ENCODE data around the gene ELMO1.

ELMO1 gene

DNA sequence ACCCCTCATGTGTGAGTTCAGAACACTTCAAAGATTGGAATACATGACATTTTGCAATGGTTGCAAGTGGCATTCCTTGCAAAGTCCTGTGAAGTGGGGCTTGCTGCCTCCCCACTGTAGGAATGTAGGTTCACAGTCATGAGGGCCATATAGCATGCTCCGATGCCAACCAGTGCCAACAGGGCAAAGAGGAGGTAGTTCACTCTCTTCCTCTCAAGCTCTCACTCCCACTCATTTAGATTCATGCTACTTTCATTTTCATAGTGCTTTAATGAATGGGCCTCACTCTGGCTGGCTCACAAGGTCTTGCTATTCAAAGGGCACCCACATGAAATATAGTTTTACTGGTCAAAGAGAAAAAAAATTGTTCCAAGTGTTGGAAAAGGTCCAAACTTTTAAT lies 554.5 kb downstream of the ELMO1 start:
- DNase-seq: no peak

DNA sequence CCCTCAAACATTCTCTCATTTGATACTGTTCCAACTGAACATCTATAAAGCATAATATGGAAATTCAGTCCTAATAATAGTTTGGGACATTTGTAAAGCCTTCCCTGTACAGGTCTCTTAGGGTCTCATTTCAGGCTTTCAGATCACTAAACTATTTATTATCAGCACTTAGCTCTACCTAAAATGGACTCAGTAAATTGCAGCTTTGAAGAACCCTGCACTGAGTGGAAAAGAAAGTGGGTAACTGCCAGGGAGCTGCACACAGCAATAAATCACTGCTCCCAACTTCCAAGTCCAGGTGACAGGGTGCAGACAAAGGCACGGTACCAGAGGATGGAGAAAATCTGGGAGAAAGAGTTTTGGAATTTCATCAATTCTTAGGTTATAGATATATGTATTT lies 559.5 kb downstream of the ELMO1 start:
- DNase-seq: no peak

DNA sequence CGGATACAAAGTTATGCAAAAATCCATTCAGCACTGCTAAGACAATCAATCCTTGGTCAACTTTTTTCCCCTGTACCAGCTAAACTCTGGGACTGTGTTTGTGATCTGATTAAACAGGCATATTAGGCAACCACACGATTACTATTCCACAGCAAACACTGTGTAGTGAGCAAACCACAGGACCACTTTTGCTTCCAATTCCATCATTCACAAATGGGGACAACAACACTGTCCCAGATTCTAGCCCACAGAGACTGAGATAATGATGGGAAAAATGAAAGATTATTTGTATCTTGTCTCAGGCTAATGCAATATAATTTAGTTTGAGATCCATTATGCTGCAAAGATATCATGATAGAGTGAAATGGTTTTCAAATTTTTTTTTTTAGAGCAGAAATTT lies 560.7 kb downstream of the ELMO1 start:
- DNase-seq: no peak

DNA sequence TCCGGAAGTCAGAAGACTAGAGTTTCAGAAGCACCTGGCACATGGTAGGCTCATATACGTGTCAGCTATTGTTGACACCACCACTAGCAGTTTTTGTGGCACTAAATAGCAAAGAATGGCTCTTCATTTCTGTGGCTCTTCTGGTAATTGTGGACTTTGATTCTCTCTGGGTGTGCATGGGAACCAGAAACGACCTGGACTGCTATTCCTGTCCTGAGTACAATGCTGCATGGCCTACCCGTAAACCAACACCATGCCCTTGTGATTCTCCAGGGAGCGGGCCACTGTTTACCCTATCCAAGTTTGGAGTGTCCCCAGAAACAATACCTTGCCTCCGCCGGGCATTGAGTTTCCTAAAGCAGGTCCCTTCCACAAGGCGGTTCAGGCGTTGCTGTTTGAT lies 561.4 kb downstream of the ELMO1 start:
- DNase-seq: no peak

DNA sequence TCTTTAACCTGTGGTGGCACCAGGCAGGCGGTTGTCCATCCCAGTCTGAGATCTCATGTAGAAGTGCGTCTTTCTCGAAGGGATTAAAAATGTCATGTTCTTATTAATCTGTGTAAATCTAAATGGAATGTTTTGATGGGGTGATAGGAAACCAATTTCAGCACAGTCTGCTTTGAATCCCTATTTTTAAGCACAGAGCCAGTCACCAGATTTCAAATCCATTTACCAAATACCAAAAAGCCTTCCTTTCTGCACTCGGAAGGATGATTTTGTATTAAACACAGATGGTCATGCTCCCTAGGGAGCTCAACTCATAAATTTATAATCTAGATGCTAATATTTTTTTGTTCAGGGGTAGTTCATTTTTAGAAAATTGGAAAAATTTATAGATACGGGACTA lies 563.8 kb downstream of the ELMO1 start:
- DNase-seq: no peak

DNA sequence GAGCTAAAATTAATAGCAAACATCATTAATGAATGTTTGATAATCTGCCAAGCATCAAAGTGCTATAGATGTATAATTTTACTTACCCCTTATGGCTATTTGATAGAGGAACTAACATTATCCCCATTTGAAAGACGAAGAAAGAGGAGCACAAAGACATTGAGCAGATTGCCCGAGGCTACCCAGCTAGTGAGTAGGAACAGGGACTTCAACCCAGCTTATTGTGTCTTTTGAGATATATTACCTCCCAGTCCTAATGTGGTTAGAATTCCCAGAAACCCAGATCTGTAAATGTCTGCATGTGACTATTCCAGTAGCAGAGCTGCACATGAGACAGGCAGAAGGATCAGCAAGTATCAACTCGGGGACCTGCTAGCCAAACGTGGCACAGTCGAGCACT lies 564.3 kb downstream of the ELMO1 start:
- no peak for DNase-seq

DNA sequence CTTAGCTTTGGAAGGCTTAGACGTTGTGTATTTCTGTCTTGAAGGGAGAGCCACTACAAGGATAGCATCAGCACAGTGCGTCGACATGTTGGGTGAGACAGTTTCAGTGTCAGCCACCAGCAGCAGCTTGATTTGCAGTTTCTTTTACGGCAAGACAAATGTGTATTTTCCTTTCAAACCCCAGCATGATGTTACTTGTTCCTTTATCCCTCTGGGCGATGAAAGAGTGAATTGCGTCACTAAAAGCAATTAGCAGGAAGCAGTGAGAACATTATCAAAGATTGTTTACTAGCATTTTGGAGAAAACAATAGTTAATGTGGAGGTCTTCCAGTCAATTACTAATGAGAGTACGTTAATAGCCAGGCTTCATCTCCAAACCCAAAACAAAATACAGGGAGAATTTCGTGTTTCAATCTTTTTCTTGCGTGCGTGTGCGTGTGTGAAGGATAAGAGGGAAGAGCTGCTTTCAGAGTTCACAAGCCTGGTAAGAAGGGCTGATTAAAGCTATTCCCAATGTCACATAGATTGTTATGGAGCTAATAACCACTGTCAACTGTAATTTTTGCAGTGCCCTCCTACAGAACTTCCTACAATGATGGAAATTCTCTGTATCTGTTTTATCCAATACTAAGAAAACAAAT lies 567.3 kb downstream of the ELMO1 start:
- no peak for DNase-seq

DNA sequence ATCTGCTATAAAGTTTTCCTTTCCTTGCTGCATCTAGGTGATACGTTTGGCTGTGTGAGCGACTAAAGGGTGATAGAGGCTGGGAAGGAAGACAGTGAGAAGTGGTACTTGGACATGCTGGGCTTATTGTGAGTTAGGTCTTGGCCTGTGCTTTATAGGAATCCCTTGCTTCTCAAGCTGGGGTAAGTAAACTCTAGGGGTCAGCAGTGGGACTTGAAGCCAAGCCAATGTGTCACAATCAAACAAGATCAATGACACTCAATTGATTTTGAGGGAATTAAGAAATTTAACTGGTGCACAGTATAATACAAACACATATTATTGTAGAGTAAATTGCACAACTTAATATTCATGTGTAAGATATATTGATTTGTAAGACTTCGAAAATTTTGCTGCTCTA lies 568.6 kb downstream of the ELMO1 start:
- DNase-seq: no peak

DNA sequence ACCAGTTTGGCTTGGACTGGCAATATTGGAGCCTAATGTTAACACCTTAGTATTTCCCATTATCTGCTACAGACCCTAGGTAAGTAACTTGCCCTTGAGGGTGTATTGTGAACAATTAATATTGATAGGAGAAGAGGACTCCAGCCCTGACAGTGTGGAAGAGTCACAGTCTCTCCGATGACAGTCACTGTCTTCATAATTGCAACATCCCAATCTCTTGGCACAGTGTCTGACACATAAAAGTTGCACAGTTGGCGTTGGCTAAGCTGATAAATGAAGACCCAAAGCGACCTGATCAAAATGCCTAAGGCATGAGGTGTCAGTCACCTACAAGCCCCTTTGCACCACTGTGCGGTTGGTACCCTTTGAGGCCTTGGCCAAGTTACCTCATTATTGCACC lies 569.6 kb downstream of the ELMO1 start:
- no peak for DNase-seq

DNA sequence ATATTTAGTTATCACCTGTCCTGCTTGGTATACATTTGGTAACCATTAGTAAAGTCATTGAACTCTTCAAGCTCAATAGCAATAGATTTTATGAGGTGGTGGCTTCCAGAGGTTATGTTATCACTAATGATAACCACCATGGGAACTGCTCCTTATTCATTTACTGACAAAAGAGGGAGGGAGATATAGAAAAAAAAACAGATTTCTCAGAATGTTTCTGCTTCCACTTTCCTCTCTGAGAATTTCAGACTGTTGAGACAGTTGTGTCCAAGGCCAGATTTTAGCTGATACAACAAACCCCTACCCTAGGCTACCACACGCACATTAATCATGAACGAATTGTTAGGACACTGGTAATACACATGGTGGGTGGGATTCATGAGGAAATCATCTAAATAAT lies 570.4 kb downstream of the ELMO1 start:
- DNase-seq: no peak

DNA sequence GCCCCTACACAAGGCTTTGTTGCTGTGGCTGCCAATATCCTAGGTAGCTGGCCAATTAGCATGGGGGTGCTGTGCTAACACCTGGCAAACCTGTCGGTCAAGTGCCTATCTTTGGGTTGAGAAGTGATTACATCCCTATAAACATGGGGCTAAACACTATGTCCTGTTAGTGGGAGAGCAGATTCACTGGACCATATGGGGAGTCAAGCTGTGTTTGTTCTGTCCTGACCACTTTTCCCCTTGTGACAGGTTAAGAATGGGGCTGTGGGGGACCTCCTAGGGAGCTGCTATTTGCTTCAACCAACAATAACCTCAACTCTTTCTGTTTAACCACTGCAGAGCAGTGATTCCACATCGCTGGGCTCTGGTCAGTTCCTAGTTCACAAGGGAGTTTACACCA lies 572.9 kb downstream of the ELMO1 start:
- no peak for DNase-seq

DNA sequence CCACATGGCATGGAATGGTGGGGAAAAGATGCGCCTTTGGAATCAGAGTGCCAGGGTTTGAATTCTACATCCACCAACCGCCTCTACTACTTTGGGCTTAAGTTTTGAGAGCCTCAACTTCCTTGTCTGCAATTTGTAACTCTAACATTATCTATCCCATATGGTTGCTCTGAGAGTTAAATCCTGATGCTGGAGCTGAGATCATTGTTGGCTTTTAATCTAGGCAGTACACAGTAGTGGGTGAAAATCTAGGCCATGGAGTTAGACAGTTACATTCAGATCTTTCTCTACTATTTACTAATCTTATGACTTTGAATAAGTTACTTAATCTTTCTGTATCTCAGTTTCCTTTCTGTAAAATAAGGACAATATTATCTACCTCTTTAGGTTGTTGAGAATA lies 574.6 kb downstream of the ELMO1 start:
- DNase-seq: no peak

DNA sequence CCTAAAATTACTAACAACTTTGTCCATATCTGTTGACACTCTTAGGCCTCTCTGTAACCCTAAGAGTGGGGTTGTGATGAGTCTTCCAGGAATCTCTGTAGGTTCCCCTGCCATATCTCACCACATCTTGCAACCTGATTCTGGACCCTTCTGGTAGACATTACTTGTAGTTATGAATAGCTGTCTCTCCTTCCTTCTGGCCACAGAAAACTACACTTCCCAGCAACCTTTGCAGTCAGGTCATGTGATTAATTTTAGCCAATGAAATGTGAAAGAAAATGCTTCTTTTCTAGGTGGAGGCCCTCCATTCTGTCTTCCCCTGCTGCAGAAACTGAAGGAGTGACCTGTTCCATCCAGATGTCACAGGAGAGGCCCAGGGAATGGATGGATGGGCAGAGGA lies 576.8 kb downstream of the ELMO1 start:
- DNase-seq: no peak

DNA sequence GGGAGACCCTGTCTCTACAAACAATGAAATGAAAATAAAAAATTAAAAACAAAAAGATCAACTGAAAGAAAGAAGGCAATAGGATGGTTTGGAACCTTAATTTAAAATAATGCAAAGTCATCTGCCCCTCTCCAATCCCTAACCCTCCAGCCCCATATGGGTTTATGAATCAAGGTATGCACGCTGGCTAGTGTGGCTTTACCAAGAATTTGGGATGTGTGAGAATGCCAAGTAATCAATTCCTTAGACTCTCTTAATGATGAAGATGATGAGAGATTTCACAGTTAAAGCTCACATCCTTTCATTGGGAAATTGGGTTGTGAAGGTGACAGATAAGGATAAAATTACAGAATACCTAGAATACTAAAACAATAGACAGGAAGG lies 577.3 kb downstream of the ELMO1 start:
- no peak for DNase-seq

DNA sequence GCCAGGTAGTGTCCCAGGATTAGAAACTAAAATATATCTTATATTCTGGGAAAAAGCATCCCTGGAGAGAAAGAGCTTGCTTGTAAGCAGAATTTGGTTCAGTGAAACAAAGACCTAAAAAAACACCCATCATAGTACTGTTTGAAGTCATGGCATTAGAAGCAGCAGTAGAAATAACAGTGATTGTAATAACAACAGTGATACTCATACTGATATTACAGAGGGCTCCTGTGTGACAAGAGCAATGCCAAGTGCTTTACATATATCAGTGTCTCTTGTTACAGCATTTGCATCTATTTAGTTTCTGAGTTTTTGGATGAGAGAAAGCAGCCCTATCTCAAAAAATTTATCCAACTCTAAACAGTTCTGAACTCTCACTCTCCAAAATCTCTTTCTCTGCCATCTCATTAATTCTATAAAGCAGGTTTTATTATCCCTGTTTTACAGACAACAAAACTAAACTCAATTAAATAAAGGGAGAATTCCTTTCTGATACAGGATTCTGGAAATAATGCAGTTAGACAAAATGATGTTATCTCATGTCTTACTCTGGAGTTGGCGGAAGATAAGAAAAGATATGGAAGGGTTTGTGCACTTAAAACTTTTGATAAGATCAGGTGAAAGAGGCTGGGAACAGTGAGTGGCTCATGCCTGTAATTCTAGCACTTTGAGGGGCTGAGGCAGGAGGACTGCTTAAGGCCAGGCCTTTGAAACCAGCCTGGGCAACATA lies 577.9 kb downstream of the ELMO1 start:
- DNase-seq: no peak

DNA sequence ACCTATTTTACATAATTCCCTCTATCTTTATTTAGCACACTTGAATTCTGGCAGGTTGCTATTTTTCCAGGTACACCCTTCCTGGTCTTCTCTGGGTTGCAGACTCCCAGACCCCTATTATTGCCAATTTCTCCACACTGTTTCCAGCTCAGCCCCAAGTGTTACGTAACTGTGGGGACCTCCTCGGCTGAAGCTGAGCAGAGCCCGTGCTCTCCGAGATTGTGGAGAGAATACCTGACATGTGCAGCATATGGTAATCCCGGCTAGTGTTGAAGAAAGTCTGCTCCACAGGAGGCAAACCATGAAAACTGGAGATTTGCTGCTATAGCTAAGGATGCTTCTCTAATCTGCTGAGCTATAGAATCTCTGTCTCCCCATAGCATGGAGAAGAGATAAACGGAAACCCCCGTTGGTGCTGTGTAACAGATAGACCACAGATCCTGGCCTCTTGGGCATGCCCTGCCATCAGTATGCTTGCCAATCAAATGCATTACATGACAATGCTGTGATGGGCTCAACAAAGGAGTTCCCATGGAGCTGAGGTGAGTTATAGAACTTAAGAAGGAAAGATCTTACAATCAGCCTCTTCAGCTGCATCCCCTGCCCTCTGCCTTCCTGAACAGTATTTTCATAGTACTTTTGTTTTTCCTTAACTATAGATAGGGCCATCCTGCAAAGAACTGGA lies 579.8 kb downstream of the ELMO1 start:
- DNase-seq: no peak

DNA sequence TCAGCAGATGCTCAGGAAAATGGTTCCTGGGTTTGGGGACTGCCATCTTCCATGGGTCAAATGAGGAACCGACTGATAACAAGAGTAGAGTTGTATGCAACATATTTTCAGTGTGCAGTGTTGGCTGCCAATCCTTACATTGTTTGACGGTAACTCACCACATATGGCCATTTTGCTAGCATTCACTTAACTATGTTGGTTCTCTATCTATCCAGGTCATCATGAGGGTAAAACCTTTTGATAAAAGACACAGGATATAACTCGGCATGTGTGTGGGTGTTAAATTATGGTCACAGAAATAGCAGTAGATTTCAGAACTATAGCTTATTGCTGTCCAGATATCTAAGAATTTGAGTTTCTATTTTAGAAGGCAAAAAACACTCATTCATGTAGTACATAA lies 583.6 kb downstream of the ELMO1 start:
- DNase-seq: no peak

DNA sequence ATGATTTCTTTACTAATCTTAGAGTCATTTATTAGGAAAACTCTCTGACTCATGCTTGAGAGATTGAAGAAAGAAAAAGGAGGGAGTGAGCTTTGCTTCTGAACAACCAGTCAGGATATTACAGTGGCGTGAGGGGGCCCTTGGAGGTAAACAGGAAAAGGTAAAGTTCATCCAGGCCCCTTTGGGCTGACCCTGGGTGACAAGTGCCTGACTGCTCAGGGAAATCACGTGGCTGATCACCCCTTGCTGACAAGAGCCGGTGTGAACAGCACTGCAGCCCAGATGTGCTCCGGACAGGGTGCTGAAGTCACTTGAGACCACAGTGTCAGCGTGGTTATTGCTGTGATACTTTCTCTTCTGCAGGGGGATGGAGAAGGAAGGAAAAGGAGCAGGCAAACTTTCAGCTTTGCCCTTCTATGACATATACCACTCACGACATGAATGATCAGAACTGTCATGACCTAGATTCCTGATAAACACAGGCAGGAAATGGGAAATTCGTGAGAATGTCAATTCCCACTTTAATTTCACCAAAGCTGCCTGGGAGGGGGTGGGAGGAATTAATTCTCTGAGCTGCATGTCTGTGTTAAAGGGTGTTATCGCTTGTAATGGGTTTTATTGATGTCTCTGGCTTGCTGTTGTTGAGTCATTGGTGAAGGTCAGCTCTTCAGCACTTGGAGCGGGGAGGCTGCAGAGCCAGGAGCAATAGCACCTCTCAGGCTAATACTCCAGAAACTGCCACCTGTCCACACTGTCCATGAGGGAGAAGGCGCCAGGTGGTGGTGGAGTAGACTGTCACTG lies 584.6 kb downstream of the ELMO1 start:
- no peak for DNase-seq

DNA sequence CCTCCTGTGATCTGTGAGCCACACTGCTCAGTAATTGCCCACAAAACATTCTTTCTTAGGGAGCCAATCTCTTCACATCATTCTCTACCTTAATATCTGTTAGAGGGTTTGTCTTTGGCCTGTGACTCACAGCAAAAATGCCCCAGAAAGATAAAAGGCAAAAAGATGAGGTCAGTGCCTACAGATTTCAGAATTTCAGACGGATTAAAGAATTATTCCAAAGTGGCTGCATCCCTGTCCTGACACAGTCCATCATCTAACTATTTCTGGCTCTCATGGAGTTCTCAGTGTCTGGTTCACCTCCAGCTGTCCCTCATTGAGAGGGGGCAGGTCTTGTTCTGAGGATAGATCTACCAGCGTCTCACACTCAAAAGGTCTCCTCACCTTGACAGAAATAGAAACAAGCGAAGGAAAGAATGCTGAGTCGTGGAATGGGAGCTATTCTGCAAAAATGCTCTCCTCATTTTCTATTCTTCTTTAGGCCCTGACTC lies 585.8 kb downstream of the ELMO1 start:
- no peak for DNase-seq

DNA sequence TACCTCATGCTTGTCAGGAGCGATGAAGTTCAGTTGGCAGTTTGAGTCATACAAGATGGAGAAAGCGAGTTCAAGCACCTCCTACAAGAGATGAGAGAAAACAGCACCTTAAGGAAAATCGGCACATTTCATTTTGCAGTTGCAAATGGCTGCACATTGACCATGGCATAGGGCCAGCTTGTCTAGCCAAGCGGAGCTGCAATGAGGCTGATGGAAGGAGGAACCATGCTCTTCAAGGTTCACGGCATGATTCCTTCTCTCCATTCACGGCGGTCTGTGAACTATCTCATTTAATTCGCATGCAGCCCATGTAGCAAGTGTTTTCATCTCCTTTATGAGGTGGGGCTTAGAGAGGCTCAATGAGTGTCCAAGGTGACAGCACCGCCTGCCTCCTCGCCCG lies 587.0 kb downstream of the ELMO1 start:
- no peak for DNase-seq

DNA sequence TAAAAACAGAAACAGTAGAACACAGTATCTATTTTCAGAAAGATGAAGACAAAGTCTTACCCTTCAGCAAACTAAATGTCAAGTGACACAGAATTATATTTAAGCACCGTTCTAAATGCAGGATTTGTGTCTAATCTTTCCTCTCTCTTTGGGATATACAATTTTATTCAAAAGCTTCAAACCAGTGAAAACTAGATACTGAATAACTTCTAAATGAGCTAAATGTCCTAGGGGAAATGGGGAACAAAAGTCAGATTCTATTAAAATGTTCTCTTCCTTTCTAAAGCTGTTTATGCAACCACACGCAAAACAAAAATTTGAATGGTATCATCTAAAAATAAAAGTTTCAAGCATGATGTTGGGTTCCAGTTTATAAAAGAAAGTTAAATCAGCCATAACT lies 588.0 kb downstream of the ELMO1 start:
- DNase-seq: no peak

DNA sequence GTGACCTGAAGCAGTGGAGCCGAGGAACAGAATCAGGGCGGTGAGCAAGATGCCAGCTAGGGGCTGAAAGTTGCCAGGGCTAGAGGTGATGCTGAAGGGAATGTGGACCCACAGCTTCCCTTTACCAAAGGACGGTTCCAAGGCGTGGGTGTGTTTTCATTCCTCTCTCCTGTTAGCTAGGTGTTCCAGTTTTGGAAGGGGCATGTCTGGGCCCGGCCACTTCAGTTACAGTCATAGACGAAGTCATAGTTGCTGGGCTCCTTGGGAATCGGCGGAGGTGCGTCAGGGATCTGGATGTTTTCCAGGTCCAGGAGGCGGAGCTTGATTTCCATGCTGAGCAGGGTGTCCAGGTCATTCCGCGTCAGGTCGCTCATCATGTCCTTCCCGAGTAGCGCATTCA lies 593.3 kb downstream of the ELMO1 start:
- DNase-seq: no peak

DNA sequence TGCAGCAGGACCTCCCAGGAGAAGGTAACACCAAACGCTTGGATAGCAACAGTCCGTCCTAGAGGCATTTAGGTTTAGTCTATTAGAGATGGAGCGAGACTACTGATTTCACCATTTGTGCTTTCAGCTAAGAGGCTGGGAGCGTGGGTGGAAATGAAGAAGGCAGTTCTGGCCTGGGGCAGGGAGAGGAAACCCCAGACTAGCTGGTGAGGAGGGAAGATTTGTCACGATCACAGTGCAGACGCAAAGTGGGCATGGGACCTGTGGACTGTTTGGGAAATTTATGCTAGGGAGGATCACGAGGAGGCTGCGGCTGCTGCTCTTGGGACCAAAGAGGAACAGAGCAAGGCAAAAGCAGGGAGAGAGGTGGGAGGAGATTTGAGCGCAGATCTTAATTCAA lies 594.0 kb downstream of the ELMO1 start:
- DNase-seq: no peak

DNA sequence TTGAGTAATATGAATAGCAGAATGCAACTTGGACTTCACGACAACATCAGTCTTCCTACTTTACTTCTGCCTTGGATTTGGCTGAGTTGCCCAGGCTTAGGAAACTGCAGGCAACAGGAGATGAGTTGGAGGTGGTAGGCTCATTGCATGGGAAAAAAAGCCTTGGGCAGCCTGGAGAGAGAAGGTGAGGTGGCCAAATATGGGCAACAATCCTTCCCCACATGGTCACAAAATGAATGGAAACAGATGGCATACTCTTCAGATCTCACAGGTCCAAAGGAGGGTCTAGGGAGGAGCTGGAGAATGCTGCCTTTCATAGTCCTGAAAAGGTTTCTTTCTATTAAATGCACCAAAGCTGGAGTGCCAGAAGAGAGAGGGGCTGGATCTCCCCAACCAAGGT lies 595.7 kb downstream of the ELMO1 start:
- no peak for DNase-seq
